Mammary epithelial cell (primary cell): ENCODE data around the gene SPTLC1.

Experiments used
- EZH2 ChIP-seq: IDR thresholded peaks from 2 replicates; pipeline ENCODE4 v1.6.1; 2012; ENCODE audit warnings: low read length, inconsistent platforms, borderline replicate concordance
- TF ChIP-seq, protein P1 (sequence below), 2 donors: IDR thresholded peaks in 1 of 2; conservative IDR thresholded peaks in 1 of 2; 2 replicates each; pipeline ENCODE4 v1.5.1; 2011 to 2012; ENCODE audit warnings: inconsistent platforms in 2 of 2, low read length in 2 of 2, mild to moderate bottlenecking in 2 of 2, control low read depth in 1 of 2, low read depth in 1 of 2; ENCODE audit not compliant: insufficient read depth in 1 of 2; ENCODE audit errors: extremely low read depth in 1 of 2

DNA sequence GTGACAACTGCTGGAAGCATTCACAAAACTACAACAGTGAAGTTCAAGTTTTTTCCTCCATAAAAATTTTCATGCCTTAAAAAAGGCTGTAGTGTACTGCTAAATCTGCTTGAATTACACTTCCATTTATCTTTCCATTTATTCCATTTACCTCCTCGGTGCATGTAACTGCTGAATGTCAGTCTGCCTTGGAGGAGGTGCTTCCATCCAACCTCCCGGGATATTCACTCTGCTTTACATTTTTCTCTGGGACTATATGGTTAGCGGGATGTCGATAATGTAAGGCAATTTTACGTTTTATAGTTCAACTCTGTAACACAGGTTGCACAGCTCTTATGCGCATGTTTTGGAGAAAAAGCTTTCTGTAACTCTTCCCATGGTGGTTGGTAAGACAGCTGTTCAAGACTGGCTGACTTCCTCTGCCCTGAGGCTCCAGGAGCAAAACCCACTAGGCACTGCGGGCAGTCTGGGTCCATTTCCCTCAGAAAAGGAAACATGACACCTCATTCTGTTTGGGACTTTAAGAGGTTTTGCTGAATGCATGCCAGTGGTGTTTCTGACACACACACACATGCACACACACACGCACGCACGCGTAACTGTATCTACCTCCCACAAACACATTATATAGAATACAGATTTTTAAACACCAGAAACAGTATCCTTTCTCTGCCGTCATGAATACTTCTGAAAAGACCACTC, 66.1 kb downstream of the SPTLC1 start:
- TF ChIP-seq, protein P1, sequence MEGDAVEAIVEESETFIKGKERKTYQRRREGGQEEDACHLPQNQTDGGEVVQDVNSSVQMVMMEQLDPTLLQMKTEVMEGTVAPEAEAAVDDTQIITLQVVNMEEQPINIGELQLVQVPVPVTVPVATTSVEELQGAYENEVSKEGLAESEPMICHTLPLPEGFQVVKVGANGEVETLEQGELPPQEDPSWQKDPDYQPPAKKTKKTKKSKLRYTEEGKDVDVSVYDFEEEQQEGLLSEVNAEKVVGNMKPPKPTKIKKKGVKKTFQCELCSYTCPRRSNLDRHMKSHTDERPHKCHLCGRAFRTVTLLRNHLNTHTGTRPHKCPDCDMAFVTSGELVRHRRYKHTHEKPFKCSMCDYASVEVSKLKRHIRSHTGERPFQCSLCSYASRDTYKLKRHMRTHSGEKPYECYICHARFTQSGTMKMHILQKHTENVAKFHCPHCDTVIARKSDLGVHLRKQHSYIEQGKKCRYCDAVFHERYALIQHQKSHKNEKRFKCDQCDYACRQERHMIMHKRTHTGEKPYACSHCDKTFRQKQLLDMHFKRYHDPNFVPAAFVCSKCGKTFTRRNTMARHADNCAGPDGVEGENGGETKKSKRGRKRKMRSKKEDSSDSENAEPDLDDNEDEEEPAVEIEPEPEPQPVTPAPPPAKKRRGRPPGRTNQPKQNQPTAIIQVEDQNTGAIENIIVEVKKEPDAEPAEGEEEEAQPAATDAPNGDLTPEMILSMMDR (conservative IDR thresholded peaks at IDR 0.05 in 1 of 2, IDR thresholded peaks at IDR 0.05 in 1 of 2; ENCODE audit: extremely low read depth in 1 of 2, insufficient read depth in 1 of 2, low read depth in 1 of 2, low read length in 2 of 2) = no peak
- no peak for TF ChIP-seq EZH2
